Astrocyte of the cerebellum (primary cell): Measurements from ENCODE around the gene CSTPP1.
"Not testable (repeated sequence)": the region's sequence is repeated elsewhere in the genome, so short reads cannot be mapped to it uniquely, and the experiment has no call there.

Experiments used
- DNase-seq: peaks from one replicate; pipeline ENCODE4 v3.0.0-alpha.2; 2011; ENCODE audit warnings: low read depth
- H3K4me3 ChIP-seq: 2 replicates; pipeline ENCODE4 v1.5.1; 2011; ENCODE audit warnings: mild to moderate bottlenecking, low read depth, low read length, moderate library complexity
- CTCF ChIP-seq: IDR thresholded peaks from 2 replicates; pipeline ENCODE4 v1.5.1; 2012; ENCODE audit warnings: low read length, low read depth, moderate library complexity, mild to moderate bottlenecking; ENCODE audit errors: missing control alignments
- in situ Hi-C: cut with HindIII; loops from 2 replicates; pipeline ENCODE4 v1.10.0; 2017; ENCODE audit warnings: low sequenced_read_pairs

The CSTPP1 gene

GRCh38 chr11:46916286-46917108 lies 20.1 kb upstream of the CSTPP1 start:
- peak; percentile 52 for TF ChIP-seq CTCF
- peak overlapping the region; percentile 71 for H3K4me3 ChIP-seq
- DNase-seq, result peak; percentile 49
- in situ Hi-C loops, result no loop called here

GRCh38 chr11:46917109-46917761 lies 19.3 kb upstream of the CSTPP1 start:
- H3K4me3 ChIP-seq, result peak overlapping the region; percentile 71
- no peak for DNase-seq
- no peak for TF ChIP-seq CTCF
- in situ Hi-C loops, result no loop called here

GRCh38 chr11:46917762-46918082 lies 18.8 kb upstream of the CSTPP1 start:
- no peak for DNase-seq
- in situ Hi-C loops, result no loop called here
- TF ChIP-seq CTCF, result no peak
- H3K4me3 ChIP-seq, result peak overlapping the region; percentile 71

- H3K4me3 ChIP-seq, result peak within 1 kb of the TSS; percentile 71
- in situ Hi-C loops, result no loop called here
- TF ChIP-seq CTCF, result no peak
- no peak for DNase-seq
These were observed 18.3 kb upstream of the CSTPP1 start, which contains the start of gene LRP4 for GRCh38 chr11:46918083-46918787. LRP4 (minus strand) TSS chr11:46918550; CDS start chr11:46918379, 171 bp downstream.

GRCh38 chr11:46918788-46919513 lies 17.6 kb upstream of the CSTPP1 start:
- no peak for TF ChIP-seq CTCF
- no peak for DNase-seq
- in situ Hi-C loops, result no loop called here
- peak overlapping the region; percentile 71 for H3K4me3 ChIP-seq

- no peak for TF ChIP-seq CTCF
- DNase-seq, result peak; percentile 91
- in situ Hi-C loops, result no loop called here
These were observed 15.8 kb upstream of the CSTPP1 start for GRCh38 chr11:46920755-46921154.

GRCh38 chr11:46927928-46928327 lies 8.6 kb upstream of the CSTPP1 start:
- in situ Hi-C loops, DNase-seq, H3K4me3 ChIP-seq: not testable (repeated sequence)

More at GRCh38 chr11:46920755-46921154, 15.8 kb upstream of the CSTPP1 start:
- no peak overlapping the region for H3K4me3 ChIP-seq

- DNase-seq, H3K4me3 ChIP-seq, in situ Hi-C loops: not testable (repeated sequence)
These were observed 7.9 kb upstream of the CSTPP1 start for GRCh38 chr11:46928701-46929100.
